Neural crest cell (in vitro differentiated cells): ENCODE measurements around the gene AMMECR1L. TPM values are rescaled to one million over a fixed set of nuclear protein-coding genes. Genes with fewer than 3 reads are reported as not detected.

Experiments
- DNase-seq: peaks from one replicate; pipeline ENCODE4 v3.0.0; 2021; ENCODE audit warnings: low read depth, mixed read lengths, low spot score
- H3K27ac Mint-ChIP-seq: one replicate; pipeline ENCODE4 v1.8.0; 2021; ENCODE audit warnings: mild to moderate bottlenecking, mixed read lengths; ENCODE audit not compliant: unreplicated experiment
- H3K27me3 Mint-ChIP-seq: 2 replicates; pipeline ENCODE4 v1.8.0; 2021; ENCODE audit warnings: low read depth, mild to moderate bottlenecking, mixed read lengths
- H3K36me3 Mint-ChIP-seq: 2 replicates; pipeline ENCODE4 v1.8.0; 2021; ENCODE audit warnings: low read depth, mild to moderate bottlenecking, mixed read lengths
- H3K4me1 Mint-ChIP-seq: 2 replicates; pipeline ENCODE4 v1.8.0; 2021; ENCODE audit warnings: mixed read lengths
- H3K4me3 Mint-ChIP-seq: one replicate; pipeline ENCODE4 v1.8.0; 2021; ENCODE audit warnings: mild to moderate bottlenecking, mixed read lengths
- H3K9me3 Mint-ChIP-seq: 2 replicates; pipeline ENCODE4 v1.8.0; 2021; ENCODE audit warnings: mixed read lengths
- total RNA-seq: library from RNA; stranded (reverse); gene quantifications from 2 replicates; pipeline ENCODE4 v1.2.1, GENCODE V29; 2021
- TF ChIP-seq, protein P1 (sequence below): fragments of 200-600 bp; sonication (generic); conservative IDR thresholded peaks from 2 replicates; pipeline ENCODE4 v1.5.0; 2021; ENCODE audit warnings: antibody characterized with exemption, mild to moderate bottlenecking

Gene AMMECR1L
- total RNA-seq, 1 donor from 2014 or later, result 27.0 TPM

GRCh38 chr2:127872354-127872753, 13.4 kb downstream of the AMMECR1L start:
- Mint-ChIP-seq H3K4me3 (no peak overlapping the region), H3K4me1 (peaks cover 25% of the 10 kb centered on the region), H3K36me3 (peaks cover 16% of the 10 kb centered on the region), H3K27me3 (no peaks in the 10 kb centered on the region), H3K9me3 (no peaks in the 10 kb centered on the region), H3K27ac (peak overlapping the region; percentile 65)
- TF ChIP-seq, protein P1, sequence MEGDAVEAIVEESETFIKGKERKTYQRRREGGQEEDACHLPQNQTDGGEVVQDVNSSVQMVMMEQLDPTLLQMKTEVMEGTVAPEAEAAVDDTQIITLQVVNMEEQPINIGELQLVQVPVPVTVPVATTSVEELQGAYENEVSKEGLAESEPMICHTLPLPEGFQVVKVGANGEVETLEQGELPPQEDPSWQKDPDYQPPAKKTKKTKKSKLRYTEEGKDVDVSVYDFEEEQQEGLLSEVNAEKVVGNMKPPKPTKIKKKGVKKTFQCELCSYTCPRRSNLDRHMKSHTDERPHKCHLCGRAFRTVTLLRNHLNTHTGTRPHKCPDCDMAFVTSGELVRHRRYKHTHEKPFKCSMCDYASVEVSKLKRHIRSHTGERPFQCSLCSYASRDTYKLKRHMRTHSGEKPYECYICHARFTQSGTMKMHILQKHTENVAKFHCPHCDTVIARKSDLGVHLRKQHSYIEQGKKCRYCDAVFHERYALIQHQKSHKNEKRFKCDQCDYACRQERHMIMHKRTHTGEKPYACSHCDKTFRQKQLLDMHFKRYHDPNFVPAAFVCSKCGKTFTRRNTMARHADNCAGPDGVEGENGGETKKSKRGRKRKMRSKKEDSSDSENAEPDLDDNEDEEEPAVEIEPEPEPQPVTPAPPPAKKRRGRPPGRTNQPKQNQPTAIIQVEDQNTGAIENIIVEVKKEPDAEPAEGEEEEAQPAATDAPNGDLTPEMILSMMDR, result no peak
- DNase-seq, result no peak

DNA sequence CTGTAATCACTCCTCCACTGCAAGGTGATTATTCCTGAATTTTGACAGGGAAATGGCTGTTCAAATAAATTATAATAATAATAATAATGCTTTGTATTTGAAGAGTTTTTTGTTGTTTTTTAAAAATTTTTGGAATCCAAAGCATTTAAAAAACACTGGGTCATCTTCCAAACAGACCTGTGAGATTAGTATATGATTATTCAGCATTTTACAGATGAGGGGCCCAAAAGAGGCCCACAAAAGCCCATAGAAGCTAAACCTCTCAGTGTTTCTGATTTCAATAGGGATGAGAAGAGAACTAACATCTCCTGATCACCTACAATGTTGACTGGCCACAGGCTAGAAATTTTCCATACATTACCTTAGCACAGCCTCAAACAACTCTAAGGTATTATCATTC, 19.8 kb downstream of the AMMECR1L start:
- no peak overlapping the region for H3K27ac Mint-ChIP-seq
- H3K9me3 Mint-ChIP-seq, result no peaks in the 10 kb centered on the region
- H3K27me3 Mint-ChIP-seq, result no peaks in the 10 kb centered on the region
- DNase-seq, result no peak
- H3K4me1 Mint-ChIP-seq, result peaks cover 5% of the 10 kb centered on the region
- H3K4me3 Mint-ChIP-seq, result no peak overlapping the region
- H3K36me3 Mint-ChIP-seq, result peaks cover 14% of the 10 kb centered on the region
- TF ChIP-seq, protein P1, result no peak

DNA sequence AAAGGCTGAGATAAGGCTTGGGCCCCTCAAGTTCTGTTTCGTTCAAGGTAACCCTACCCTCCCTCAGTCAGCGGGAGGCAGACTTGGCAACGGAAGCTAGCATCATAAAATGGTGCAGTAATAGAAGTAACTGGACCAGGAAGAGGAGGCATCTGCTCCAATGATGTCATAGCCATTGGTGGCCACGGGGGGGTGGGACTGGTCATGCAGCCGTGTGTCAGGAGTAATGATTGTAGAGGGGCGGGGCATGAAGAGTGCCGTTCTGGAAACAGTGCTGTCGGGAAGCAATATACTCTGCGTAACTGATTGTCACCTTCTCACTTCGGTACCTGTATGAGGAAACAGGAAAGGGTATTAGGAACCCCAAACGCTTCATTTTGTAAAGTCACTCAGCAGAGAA, 20.9 kb downstream of the AMMECR1L start:
- Mint-ChIP-seq H3K9me3 (no peaks in the 10 kb centered on the region), H3K4me1 (peaks cover 15% of the 10 kb centered on the region), H3K27ac (no peak overlapping the region), H3K36me3 (peaks cover 14% of the 10 kb centered on the region), H3K4me3 (no peak overlapping the region), H3K27me3 (no peaks in the 10 kb centered on the region)
- no peak for DNase-seq
- TF ChIP-seq, protein P1, result no peak

- Mint-ChIP-seq H3K27me3 (no peaks in the 10 kb centered on the region), H3K4me1 (peaks cover 27% of the 10 kb centered on the region), H3K9me3 (no peaks in the 10 kb centered on the region), H3K4me3 (no peak overlapping the region), H3K27ac (no peak overlapping the region), H3K36me3 (peaks cover 14% of the 10 kb centered on the region)
- TF ChIP-seq, protein P1, result no peak
- DNase-seq, result no peak
Observed at GRCh38 chr2:127862228-127862627, 23.5 kb downstream of the AMMECR1L start.

DNA sequence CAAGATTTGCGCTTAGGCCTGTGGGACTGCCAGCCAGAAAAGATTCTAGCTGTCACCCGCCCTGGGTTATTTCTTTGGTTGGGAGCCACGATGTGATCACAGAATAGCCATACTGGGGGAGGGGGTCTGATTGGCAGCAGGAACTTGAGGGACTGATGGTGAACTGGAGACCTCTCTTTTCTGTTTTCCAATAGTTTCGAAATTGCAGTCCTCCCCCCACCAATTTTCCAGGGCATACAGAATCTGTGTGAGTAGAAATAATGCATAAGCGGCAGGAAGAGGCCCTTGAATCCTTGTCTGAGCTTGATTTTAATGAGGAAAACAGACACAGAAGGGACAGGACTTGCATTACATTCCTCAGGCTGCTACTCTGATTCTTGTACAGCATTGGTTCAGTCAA, 25.6 kb downstream of the AMMECR1L start:
- peak overlapping the region; percentile 86 for H3K4me3 Mint-ChIP-seq
- H3K36me3 Mint-ChIP-seq, result peaks cover 14% of the 10 kb centered on the region
- TF ChIP-seq, protein P1, result no peak
- H3K9me3 Mint-ChIP-seq, result no peaks in the 10 kb centered on the region
- no peak overlapping the region for H3K27ac Mint-ChIP-seq
- H3K27me3 Mint-ChIP-seq, result no peaks in the 10 kb centered on the region
- H3K4me1 Mint-ChIP-seq, result peaks cover 39% of the 10 kb centered on the region
- DNase-seq, result no peak

GRCh38 chr2:127859712-127860085, 26.1 kb downstream of the AMMECR1L start:
- no peaks in the 10 kb centered on the region for H3K9me3 Mint-ChIP-seq
- TF ChIP-seq, protein P1, result no peak
- peak overlapping the region; percentile 86 for H3K4me3 Mint-ChIP-seq
- peaks cover 42% of the 10 kb centered on the region for H3K4me1 Mint-ChIP-seq
- no peak for DNase-seq
- no peaks in the 10 kb centered on the region for H3K27me3 Mint-ChIP-seq
- H3K36me3 Mint-ChIP-seq, result peaks cover 10% of the 10 kb centered on the region
- no peak overlapping the region for H3K27ac Mint-ChIP-seq
